Measurements from ENCODE around the gene RHOJ. TPM values are rescaled to one million over a fixed set of nuclear protein-coding genes. Genes with fewer than 3 reads are reported as not detected.
"Not testable (repeated sequence)": the region's sequence is repeated elsewhere in the genome, so short reads cannot be mapped to it uniquely, and the experiment has no call there.

RHOJ gene
- total and polyA plus RNA-seq, 2 of the 8 experiments (the other 6 are each of a cell fraction or from before 2014, with no cell fraction given) = 0.11 TPM; not detected in 1

- no peak for TF ChIP-seq YY1 (IDR thresholded peaks at IDR 0.05; ENCODE audit: low read depth, low read length)
Measured at GRCh38 chr14:63164108-63164683, 40.0 kb upstream of the RHOJ start (continued).

- H2BK120ac ChIP-seq (replicated peaks; ENCODE audit: low read depth, low read length); DNase-seq (ENCODE audit: low read depth in 1 of 2, low spot score in 2 of 2); H3K27me3 ChIP-seq (replicated peaks in 1 of 4; ENCODE audit: control insufficient read depth in 3 of 4, extremely low read depth in 1 of 4, insufficient read depth in 3 of 4, low read length in 3 of 4); H3K23me2 ChIP-seq (ENCODE audit: low read depth, low read length); H3K4me3 ChIP-seq (ENCODE audit: extremely low read depth in 1 of 4, insufficient read depth in 2 of 4, low read depth in 3 of 4, low read length in 4 of 4); H2BK5ac ChIP-seq (ENCODE audit: low read depth, low read length); H3K23ac ChIP-seq (ENCODE audit: insufficient read length); H2AFZ ChIP-seq (ENCODE audit: low read length); H3K56ac ChIP-seq (replicated peaks; ENCODE audit: insufficient read length, low read depth, low read length); H2BK12ac ChIP-seq (ENCODE audit: low read depth, low read length); H2BK15ac ChIP-seq (ENCODE audit: low read length); H4K20me1 ChIP-seq (replicated peaks in 1 of 2; ENCODE audit: control insufficient read depth in 1 of 2, insufficient read depth in 2 of 2, low read length in 2 of 2); FAIRE-seq; H3K14ac ChIP-seq (ENCODE audit: insufficient read length); H3K36me3 ChIP-seq (ENCODE audit: control insufficient read depth in 2 of 4, insufficient read depth in 4 of 4, low read length in 3 of 4); H3K4me1 ChIP-seq (replicated peaks in 1 of 4; ENCODE audit: control insufficient read depth in 3 of 4, insufficient read depth in 4 of 4, low read length in 3 of 4); H3K9ac ChIP-seq (replicated peaks in 1 of 4; ENCODE audit: extremely low read depth in 1 of 4, low read depth in 3 of 4, low read length in 3 of 4); H2AK5ac ChIP-seq (ENCODE audit: low read depth, low read length); H3K4ac ChIP-seq (replicated peaks; ENCODE audit: insufficient read length, low read depth, low read length); H3K79me1 ChIP-seq (ENCODE audit: low read depth, low read length); H4K91ac ChIP-seq (replicated peaks; ENCODE audit: insufficient read length, low read length); H3K18ac ChIP-seq (ENCODE audit: extremely low read depth, low read length); H3K79me2 ChIP-seq (ENCODE audit: control insufficient read depth in 1 of 2, insufficient read depth in 2 of 2, low read length in 2 of 2); H3K27ac ChIP-seq (ENCODE audit: low read depth, low read length); H4K5ac ChIP-seq (ENCODE audit: insufficient read length, low read depth, low read length); POLR2A ChIA-PET (ENCODE audit: partially characterized antibody); H4K8ac ChIP-seq (ENCODE audit: extremely low read depth, insufficient read depth, low read length); H2BK20ac ChIP-seq (ENCODE audit: low read length); H3K4me2 ChIP-seq (ENCODE audit: insufficient read depth in 1 of 2, low read depth in 2 of 2, low read length in 2 of 2): not testable (repeated sequence)
- H3K9me3 ChIP-seq (ENCODE audit: insufficient read depth in 2 of 2, low read depth in 1 of 2, low read length in 1 of 2) = peaks cover 0 to 16% of the 10 kb centered on the region in 2 experiments; a peak in 1 of 4 replicates
- 95% methylated on average over 4 of the region's 23 CpGs; no CpG with 5 or more reads in 1 of the 2 experiments for WGBS, 2 experiments (ENCODE audit: extremely low coverage in 1 of 2, insufficient coverage in 1 of 2, insufficient read length in 1 of 2, insufficient replicate concordance in 2 of 2, low coverage in 1 of 2, low lambda C conversion rate in 2 of 2, missing lambda C conversion rate in 1 of 2)
- CTCF ChIA-PET (ENCODE audit: partially characterized antibody) = interaction anchor here (0.7 kb wide), 1 partner anchor 21 kb away, joined by 3 read pairs; no protein-coding TSS in a partner anchor
Measured at GRCh38 chr14:63165267-63165666, 39.0 kb upstream of the RHOJ start.

Measured in H1 (cell line).